ENCODE data around the gene AHDC1. TPM values are rescaled to one million over a fixed set of nuclear protein-coding genes. Genes with fewer than 3 reads are reported as not detected.
A peak's percentile ranks its signal among the peaks of the same experiment; 100 is the strongest.

The AHDC1 gene
- total and polyA plus RNA-seq, 9 of the 15 experiments (the other 6 are each of a cell fraction or from before 2014, with no cell fraction given), result 0.21 to 36.4 (median 4.7) TPM

DNA sequence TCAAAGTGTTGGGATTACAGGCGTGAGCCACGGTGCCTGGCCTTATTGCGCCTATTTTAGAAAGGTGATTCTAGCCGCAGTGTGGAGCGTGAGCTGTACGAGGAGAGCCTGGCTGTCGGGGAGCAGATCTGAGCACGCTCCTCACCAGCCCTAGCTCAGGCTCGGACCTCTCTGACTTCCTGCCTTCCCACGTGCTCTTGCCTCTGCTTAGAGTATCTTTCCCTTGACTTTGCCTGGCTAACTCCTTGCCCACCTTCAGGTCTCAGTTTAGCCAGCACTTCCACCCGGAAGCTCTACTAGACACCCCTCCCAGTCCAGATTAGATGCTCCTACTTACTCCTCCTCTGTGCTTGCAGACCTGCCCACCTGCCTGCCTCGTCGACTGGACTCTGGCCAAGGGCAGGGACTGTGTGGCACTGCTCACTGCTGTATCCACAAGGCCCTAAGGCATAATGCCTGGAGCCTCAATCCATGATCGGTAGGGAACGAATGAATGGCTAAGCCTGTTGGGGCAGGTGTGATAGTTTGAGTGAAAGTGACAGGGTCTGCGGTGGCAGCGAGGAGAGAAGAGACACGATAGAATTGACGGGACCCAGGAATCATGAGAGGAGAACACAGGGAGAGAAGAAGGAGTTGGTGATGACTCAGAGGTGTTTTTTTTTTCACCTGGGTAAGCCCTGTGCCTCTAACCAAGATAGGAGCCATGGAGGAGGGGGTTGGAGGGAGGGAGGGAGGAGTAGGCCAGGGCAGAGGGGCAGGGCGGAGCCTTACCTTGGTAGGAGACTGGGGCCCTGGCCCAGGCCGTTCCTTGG, 85.8 kb downstream of the AHDC1 start (continued):
- TF ChIP-seq, protein P1, sequence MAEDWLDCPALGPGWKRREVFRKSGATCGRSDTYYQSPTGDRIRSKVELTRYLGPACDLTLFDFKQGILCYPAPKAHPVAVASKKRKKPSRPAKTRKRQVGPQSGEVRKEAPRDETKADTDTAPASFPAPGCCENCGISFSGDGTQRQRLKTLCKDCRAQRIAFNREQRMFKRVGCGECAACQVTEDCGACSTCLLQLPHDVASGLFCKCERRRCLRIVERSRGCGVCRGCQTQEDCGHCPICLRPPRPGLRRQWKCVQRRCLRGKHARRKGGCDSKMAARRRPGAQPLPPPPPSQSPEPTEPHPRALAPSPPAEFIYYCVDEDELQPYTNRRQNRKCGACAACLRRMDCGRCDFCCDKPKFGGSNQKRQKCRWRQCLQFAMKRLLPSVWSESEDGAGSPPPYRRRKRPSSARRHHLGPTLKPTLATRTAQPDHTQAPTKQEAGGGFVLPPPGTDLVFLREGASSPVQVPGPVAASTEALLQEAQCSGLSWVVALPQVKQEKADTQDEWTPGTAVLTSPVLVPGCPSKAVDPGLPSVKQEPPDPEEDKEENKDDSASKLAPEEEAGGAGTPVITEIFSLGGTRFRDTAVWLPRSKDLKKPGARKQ (CRISPR knock-in tag; IDR thresholded peaks at IDR 0.05), result peak; percentile 14; the same call in 1 of the 2 replicates
- TF ChIP-seq GTF2F1 (IDR thresholded peaks at IDR 0.05; ENCODE audit: low read depth, low read length), result no peak
- no peak for TF ChIP-seq PURB (CRISPR knock-in tag; IDR thresholded peaks at IDR 0.05; ENCODE audit: low read depth)
- 0 out of 2 replicates have a peak, but pooled peaks have one; percentile 3 for TF ChIP-seq CREM (IDR thresholded peaks at IDR 0.05; ENCODE audit: low read depth)
- TF ChIP-seq JUNB (CRISPR knock-in tag; conservative IDR thresholded peaks at IDR 0.05), result no peak
- peak; percentile 78 for TF ChIP-seq DPF2 (IDR thresholded peaks at IDR 0.05)
- TF ChIP-seq SREBF2 (CRISPR knock-in tag; IDR thresholded peaks at IDR 0.05), result no peak
- no peak for TF ChIP-seq MEF2A (IDR thresholded peaks at IDR 0.05; ENCODE audit: control insufficient read depth, low read depth, low read length)
- TF ChIP-seq NR0B1 (IDR thresholded peaks at IDR 0.05; ENCODE audit: partially characterized antibody), result no peak
- TF ChIP-seq ZNF436 (CRISPR knock-in tag; IDR thresholded peaks at IDR 0.05), result no peak
- TF ChIP-seq, protein P2, sequence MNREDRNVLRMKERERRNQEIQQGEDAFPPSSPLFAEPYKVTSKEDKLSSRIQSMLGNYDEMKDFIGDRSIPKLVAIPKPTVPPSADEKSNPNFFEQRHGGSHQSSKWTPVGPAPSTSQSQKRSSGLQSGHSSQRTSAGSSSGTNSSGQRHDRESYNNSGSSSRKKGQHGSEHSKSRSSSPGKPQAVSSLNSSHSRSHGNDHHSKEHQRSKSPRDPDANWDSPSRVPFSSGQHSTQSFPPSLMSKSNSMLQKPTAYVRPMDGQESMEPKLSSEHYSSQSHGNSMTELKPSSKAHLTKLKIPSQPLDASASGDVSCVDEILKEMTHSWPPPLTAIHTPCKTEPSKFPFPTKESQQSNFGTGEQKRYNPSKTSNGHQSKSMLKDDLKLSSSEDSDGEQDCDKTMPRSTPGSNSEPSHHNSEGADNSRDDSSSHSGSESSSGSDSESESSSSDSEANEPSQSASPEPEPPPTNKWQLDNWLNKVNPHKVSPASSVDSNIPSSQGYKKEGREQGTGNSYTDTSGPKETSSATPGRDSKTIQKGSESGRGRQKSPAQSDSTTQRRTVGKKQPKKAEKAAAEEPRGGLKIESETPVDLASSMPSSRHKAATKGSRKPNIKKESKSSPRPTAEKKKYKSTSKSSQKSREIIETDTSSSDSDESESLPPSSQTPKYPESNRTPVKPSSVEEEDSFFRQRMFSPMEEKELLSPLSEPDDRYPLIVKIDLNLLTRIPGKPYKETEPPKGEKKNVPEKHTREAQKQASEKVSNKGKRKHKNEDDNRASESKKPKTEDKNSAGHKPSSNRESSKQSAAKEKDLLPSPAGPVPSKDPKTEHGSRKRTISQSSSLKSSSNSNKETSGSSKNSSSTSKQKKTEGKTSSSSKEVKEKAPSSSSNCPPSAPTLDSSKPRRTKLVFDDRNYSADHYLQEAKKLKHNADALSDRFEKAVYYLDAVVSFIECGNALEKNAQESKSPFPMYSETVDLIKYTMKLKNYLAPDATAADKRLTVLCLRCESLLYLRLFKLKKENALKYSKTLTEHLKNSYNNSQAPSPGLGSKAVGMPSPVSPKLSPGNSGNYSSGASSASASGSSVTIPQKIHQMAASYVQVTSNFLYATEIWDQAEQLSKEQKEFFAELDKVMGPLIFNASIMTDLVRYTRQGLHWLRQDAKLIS (CRISPR knock-in tag; IDR thresholded peaks at IDR 0.05), result no peak
- TF ChIP-seq, protein P3, sequence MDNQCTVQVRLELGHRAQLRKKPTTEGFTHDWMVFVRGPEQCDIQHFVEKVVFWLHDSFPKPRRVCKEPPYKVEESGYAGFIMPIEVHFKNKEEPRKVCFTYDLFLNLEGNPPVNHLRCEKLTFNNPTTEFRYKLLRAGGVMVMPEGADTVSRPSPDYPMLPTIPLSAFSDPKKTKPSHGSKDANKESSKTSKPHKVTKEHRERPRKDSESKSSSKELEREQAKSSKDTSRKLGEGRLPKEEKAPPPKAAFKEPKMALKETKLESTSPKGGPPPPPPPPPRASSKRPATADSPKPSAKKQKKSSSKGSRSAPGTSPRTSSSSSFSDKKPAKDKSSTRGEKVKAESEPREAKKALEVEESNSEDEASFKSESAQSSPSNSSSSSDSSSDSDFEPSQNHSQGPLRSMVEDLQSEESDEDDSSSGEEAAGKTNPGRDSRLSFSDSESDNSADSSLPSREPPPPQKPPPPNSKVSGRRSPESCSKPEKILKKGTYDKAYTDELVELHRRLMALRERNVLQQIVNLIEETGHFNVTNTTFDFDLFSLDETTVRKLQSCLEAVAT (IDR thresholded peaks at IDR 0.05), result peak in 1 of 2 experiments; percentile 42; a peak in 1 of 4 replicates
- no peak for TF ChIP-seq MCM2 (IDR thresholded peaks at IDR 0.05; ENCODE audit: low read depth)
- no peak for TF ChIP-seq ATF1 (CRISPR knock-in tag; IDR thresholded peaks at IDR 0.05)
- TF ChIP-seq ATF1 (tag; IDR thresholded peaks at IDR 0.05), result 0 out of 2 replicates have a peak, but pooled peaks have one; percentile 15
- TF ChIP-seq, protein P4, sequence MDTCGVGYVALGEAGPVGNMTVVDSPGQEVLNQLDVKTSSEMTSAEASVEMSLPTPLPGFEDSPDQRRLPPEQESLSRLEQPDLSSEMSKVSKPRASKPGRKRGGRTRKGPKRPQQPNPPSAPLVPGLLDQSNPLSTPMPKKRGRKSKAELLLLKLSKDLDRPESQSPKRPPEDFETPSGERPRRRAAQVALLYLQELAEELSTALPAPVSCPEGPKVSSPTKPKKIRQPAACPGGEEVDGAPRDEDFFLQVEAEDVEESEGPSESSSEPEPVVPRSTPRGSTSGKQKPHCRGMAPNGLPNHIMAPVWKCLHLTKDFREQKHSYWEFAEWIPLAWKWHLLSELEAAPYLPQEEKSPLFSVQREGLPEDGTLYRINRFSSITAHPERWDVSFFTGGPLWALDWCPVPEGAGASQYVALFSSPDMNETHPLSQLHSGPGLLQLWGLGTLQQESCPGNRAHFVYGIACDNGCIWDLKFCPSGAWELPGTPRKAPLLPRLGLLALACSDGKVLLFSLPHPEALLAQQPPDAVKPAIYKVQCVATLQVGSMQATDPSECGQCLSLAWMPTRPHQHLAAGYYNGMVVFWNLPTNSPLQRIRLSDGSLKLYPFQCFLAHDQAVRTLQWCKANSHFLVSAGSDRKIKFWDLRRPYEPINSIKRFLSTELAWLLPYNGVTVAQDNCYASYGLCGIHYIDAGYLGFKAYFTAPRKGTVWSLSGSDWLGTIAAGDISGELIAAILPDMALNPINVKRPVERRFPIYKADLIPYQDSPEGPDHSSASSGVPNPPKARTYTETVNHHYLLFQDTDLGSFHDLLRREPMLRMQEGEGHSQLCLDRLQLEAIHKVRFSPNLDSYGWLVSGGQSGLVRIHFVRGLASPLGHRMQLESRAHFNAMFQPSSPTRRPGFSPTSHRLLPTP (IDR thresholded peaks at IDR 0.05; ENCODE audit: borderline replicate concordance, extremely low read depth, insufficient read length), result no peak

Data from K562 (cell line).